T-helper 9 cell (primary cell): ENCODE measurements around the gene WIZ.
A peak's percentile ranks its signal among the peaks of the same experiment; 100 is the strongest.
"Not testable (repeated sequence)": the region's sequence is repeated elsewhere in the genome, so short reads cannot be mapped to it uniquely, and the experiment has no call there.

Source experiments
- DNase-seq: peaks from one replicate; pipeline ENCODE4 v3.0.0-alpha.2; 2020

WIZ gene

DNA sequence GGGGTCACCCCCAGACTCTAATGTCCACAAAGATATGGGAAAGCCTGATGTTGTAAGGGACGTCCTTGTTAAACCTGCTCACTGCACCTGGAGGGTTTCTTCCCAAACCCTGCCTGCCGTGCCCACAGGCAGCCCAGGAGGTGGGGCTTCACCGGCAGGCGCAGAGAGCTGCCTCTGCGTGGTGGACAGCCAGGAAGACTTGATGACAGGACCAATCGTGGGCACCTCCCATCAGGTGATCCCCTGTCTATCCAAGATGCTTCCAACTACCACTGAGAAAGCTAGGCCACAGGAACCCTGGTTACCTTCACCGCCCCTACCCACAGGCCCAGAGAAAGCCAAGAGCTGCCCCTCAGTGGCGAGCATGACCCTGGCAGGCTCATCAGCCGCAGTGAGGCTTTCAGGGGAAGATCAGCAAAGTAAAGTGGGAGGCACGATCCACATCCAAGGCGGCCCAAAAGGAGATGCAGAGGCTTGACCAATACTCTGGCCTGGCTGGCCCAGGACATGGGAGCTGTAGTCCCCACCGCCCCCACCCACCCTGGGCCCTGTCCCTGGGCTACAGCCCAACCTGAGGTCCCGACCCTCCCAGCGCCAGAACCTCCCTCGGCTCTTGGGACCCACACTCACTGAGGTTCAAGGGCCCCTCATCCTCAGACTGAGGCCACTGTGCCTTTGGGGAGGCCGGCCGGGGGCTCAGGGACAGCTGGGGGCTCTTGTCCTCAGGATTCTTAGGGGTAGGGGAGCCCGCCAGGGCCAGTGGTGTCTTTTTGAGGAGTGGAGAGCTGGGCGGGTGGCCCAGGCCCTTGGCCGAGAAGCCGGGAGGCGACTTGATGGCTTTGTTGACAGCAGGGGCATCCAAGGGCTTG, 20.6 kb downstream of the WIZ start:
- DNase-seq = no peak

GRCh38 chr19:15427991-15428471, 21.7 kb downstream of the WIZ start:
- no peak for DNase-seq

- no peak for DNase-seq
These were observed 22.4 kb downstream of the WIZ start for GRCh38 chr19:15427350-15427700.

DNA sequence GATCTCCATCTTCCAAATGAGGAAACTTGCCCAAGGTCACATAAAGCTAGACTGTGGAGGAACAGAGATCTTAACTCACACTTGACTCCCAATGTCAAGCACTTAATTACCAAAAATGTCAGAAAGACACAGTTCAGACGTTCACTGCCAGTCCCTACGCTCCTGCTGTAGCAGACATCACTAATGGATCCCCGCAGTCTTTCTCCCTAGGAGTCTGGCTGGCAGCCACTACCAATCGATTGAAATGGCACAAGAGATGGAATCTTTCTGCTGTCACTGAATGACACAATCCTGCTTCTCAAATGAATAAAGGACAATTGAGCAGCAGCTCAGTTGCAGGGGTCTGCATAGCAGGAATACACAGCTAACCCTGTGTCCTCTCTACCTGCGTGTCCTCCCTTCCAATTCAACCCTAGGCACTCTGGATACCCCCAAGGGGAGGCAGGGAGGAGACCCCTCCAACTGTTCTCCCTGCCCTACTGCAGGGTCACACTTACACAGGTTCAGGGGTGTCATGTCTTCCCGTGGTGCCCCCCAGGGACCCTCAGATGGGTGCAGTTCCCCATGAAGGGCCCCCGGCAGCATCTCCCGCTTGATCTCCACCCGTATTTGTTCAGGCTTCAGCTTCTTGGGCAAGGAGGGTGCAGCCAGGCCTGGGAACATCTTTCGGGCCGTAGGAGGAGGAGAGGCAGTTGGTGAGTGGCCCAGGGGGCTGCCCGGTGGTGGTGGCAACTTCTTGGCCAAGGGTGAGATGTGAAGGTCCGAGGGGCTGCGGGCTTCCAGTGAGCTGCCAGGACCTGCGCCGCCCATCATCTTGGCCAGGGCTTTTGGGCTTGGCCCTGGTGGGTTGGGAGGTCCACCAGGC, 23.0 kb downstream of the WIZ start:
- DNase-seq = no peak

DNA sequence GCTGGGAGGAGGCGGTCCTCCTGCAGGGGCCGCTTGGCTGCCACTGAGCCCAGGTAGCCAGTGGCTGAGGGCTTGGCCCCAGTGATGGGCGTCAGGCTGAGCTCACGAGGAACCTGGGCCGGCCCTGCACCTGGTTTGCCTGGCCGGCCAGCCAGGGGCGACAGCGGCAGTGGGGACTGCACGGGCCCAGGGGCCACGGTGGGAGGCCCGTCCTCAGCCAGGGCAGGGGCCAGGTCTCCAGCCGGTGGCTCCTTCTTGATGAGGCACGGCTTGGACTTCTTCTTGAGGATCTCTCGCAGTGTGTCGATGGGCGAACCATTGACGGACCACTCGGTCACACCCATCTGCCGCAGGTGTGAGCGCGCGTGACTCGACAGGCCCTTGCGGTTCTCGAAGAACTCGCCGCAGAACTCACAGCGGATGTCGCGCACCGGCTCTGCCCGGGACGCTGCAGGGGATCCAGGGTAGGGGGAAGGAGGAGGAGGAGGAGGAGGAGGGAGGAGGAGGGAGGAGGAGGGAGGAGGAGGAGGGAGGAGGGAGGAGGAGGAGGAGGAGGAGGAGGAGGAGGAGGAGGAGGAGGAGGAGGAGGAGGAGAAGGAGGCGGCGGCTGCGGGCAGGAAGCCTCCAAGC, 24.3 kb downstream of the WIZ start:
- no peak for DNase-seq

DNA sequence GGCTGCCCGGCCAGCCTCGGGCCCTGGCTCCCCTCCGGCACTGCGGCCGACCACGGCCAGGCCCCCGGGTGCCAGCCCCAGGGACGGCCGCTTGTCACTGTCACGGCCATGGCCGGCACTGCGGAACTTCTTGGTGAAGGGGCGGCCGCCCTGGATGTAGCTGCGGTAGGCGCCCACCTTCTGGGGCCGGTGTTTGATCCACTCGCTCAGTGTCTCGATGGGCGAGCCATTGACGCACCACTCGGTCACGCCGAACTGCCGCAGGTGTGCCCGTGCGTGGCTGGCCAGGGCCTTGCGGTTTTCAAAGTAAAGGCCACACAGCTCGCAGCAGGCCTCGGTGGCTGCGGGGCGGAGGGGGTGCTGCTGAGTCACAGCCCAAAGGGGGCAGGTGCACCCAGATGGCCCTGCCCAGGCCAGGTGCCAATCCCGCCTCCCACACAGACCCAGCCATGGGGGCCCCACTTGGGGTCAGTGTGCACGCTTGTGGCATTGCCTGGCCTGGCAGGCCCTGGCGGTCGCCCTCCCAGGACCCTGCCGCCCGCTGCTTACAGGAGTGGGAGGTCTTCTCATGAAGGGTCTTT, 25.0 kb downstream of the WIZ start:
- no peak for DNase-seq

GRCh38 chr19:15424121-15424520, 25.6 kb downstream of the WIZ start:
- DNase-seq = no peak

GRCh38 chr19:15423130-15423529, 26.6 kb downstream of the WIZ start:
- DNase-seq = no peak

DNA sequence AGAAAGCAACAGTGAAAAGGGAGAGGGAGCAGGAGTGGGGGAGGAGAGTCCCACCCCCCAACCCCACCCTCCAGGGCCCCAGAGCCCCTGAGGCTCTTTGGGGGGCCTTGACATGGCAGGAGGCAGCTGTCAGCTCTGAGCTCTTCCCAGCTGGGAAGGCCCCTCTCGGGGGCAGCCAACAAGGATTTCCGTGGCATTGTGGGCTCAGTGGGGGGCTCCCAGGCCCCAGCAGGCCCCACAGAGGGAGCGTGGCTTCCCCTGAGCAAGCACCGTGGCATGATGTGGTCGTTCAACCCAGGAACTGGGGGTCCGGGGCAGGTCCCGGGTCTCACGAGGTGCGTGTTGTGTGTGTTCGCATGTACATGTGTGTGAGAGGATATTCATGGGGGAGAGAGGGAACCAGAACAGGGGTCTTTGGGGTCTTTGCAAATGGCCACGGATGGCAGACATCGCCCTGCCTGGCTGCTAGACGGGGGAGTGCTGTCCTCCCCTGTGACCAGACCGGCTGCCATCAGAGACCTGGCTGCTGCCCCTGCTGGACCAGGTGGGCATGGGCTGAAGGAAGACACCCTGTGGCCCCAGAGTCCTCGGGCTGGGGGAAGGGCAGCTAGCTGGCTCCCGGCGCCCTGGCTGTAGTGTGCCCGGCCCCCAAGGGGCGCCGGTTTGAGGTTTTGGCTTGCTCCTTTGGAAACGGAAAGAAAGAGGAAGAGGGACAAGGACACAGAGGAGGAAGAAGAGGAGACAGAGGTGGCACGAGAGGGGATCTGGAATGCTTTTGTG, 27.3 kb downstream of the WIZ start:
- DNase-seq = no peak

DNA sequence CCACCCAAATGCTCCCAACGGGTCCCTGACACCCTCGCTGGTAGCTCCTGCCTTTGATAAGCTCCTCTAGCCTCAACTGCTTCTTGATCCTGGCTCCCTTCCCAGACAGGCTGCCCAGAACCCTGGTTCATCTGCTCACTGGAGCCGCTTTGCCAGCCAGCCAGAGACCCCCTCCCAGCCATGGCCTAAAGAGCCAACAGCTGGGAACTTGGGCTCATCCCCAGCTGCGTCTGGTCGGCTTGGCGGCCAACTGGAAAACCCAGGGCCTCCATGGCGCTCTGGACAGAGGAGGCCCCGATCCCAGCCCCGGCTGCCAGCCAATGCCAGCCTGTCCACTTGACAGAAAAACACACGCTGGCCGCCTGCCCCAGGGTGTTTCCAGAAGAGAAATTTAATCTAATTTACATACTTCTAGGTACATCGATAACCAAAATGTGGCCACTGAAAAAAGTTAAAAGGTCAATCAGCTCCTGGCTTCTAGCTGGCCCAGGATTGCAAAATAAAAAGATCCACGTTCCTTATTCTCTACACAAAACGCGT, 28.0 kb downstream of the WIZ start:
- DNase-seq = no peak

GRCh38 chr19:15421136-15421695, 28.5 kb downstream of the WIZ start:
- DNase-seq = no peak

DNA sequence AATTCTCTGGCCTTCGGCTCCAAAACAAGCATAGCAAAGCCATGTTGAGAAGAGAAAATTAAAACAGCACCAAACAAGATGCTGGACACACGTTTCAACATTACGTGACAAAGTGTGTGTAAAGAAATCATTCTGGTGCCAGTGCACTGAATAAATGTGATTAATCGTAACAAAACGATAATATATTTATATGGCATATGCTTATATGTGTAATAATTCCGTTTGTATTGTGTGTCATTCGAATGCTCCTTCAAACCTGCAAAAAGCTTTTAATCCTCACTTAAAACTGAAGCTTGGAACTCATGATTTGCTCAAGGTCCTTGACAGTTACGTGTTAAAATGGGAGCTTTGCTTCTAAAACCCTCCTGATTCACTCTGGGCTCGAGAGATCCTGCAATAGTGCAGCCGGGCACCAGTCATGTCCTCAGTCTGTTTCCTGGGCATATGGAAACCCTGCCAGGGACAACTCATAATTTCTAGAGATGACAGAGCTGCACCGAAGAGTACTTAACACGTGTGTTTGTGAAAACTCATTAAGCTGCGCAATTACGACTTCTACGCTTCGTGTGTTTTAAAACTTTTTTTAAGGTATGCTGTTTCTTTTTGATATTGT, 30.2 kb downstream of the WIZ start:
- no peak for DNase-seq

DNA sequence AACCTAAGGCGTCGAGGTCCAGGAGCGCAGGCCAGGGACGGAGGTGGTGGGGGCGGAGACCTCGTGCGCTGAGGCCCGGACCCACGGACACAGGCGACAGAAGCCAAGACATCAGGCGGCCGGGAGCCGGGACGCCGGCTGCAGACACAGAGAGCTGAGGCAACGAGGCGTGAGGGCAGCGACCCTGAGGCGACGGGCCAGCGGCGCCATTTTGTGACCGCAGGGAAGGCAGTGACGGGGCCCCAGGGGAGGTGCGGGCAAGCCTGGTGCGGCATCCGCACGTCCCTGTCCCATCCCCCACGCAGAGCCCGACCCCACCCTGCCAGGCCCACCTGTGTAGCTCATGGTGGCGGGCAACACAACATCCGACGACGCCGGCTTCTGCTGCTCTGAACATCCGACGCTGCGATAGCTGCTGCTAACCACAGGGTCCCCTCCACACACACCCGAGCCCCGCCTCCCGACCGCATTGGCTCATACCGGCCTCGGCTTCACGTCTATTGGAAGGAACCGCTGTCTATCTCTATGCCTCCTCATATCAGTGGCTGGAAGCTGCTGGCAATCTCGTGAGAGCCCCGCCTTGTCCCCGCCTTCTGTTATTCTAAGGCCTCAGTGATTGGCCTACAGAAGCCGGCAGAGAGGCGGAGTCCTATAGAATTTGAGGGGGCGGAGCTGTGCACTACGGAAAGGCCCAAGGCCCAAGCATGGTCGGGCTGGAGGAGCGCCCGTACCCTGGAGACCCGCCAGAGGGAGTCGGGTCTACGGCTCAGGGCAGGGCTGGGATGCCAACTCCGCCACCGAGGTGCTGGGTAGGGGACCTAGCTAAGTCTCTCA, 31.0 kb downstream of the WIZ start, which contains the start of gene AKAP8L:
Gene AKAP8L (minus strand): TSS at position 410 of the 834 bp plus-strand sequence. CDS start 65 bp downstream, at position 345.
- DNase-seq = peak; percentile 96

GRCh38 chr19:15418231-15418578, 31.6 kb downstream of the WIZ start:
- DNase-seq = no peak

DNA sequence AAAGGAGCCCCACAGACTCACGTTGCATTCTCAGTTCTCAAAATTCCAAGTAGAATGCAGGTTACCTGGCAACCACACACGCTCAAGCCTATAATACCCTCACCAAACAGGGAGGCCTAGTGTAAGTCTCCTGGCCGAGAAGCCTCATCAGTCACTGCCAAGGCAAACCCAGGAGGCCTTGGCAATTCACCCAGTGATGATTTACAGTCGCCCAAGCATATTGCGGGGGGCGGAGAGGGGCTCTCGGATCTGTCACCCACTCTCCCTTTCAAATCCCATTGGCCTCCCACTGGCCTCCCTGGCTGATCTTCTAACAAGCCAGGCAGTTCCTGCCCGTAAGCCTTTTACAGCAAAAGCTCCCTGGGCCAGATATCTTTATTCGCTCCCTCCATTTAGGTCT, 32.1 kb downstream of the WIZ start:
- no peak for DNase-seq

DNA sequence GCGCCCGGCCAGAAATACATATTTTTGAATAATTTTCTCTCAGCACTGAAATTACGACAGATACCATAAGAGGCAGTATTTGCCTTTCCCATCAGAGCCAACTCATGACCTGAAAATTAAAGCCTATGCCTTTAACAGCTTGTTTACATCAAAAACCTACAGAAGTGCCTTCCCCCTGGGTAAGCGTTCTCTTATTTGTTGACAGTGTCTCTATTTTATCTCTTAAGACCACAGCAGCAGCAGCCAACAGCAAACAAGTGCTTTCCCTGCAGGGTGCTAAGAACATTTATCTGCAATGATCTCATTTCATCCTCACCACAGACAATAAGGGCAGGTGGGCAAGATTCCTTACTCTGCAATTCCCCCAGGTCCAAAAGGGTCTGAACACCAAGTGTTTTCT, 36.9 kb downstream of the WIZ start:
- DNase-seq = no peak

GRCh38 chr19:15411351-15411750, 38.4 kb downstream of the WIZ start:
- not testable (repeated sequence) for DNase-seq

- DNase-seq = no peak
These were observed 45.0 kb downstream of the WIZ start for GRCh38 chr19:15404780-15405211.

- no peak for DNase-seq
These were observed 45.5 kb downstream of the WIZ start for GRCh38 chr19:15404097-15404779.
